Measurements from ENCODE around the gene C1orf87.

Gene C1orf87

DNA sequence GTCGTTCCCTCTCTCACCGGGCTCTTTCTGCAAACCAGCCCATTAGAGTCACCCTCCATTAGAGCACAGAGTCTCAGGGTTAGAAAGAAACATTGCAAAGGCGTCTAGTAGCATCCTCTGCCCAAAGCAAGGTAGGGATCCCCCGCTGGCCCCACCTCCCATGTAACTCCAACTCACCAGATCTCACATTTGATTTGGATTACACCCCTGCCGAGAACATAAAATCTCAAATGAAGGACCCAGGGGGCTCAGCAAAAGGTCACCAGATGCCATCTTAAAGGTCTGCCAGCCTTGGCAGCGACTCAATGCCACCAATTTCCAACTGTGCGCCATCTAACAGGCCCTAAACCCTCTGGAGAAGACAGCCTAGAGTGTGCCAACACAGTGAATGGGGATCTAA is 14.1 kb downstream of the C1orf87 start:
- DNase-seq (ENCODE audit: low read depth): no peak

DNA sequence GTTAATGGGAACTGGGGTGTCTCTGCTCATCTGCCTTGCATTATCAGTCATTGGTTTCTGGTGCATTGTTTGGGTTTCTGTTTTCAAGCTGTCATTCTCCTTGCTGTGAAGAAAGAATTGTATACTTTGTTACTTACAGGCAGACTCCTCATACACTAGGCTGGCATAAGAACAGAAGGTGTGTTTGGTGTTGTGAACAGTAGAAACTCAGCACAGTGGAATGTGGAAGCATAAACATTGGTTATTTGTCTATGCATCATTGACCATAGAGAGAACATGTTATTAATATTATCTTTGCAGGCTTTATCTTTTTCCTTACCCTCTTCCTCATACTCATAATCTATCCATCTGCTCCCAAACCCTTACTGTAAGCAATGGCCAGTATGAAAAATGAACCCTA is 18.2 kb downstream of the C1orf87 start:
- DNase-seq (ENCODE audit: low read depth): no peak

DNA sequence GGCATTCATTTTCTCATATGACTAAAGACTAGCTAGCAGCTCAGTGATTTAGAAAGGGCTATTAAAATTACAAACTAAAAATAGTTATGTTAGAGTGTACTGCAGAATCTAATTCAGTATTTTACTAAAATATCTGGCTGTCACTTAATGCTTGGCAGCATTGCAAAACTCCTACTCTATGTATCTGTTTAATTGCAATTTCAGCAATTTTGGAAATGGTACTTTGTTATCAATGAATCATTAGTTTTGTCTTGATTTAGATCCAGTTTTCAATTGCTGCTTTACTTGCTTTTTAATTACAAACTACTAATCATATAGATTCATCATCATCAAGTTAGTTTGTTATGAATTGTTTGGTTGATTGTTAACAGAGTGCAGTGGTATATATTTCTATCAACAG is 19.2 kb downstream of the C1orf87 start:
- DNase-seq (ENCODE audit: low read depth): no peak

DNA sequence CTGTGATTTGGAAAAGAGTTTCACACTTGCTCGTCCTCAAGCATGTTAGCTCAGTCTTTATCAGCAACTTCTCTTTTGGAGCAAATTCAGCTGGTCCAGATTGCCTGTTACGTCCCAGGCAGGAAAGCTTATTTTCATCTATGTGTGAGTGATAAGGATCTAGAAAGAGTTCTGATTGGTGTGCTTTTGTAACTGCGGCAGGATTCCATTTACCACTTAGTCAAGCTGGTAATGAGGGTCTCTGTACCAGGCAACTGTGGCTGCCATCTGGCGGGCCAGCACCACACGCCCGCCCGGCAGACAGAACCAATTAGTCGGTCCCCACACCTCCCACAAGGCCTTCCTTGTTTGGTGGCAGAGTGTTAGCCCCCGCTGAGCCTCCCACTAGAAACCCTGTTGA is 21.0 kb downstream of the C1orf87 start:
- no peak for DNase-seq (ENCODE audit: low read depth)

DNA sequence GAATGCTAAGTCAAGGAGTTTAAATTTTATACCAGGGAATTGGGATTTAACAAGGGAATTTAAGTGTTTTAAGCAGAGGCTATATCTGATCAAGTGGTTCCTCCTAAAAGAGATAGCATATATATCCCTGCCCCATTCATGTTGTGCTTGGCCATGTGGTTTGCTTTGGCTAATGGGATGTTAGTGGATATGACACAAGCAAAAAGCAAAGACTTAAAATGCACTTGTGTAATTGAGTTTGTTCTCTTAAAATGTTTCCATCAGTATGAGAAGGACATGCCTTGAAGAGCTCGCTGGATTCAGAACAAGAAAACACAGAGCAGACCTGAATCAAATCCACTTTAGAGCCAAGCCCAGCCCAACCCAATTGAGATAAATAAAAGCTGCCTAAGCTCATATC is 22.4 kb downstream of the C1orf87 start:
- DNase-seq (ENCODE audit: low read depth): no peak

DNA sequence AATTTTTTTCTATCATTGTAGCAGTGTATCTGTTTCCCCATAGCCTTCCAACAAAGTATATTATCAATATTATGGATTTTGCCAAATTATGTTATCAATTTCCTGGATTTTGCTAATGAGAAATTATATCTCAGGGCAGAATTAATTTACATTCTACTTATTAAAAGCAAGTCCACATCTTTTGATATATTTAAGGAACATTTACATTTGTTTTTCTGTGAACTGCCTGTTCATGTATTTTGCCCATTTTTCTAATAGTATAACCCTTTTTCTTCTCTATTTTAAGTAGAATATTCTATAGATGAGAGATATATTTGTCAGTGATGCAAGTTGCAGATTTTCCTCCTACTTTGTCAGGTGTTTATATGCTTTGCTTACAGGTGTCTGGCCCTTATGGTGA is 24.4 kb downstream of the C1orf87 start:
- DNase-seq (ENCODE audit: low read depth): no peak

DNA sequence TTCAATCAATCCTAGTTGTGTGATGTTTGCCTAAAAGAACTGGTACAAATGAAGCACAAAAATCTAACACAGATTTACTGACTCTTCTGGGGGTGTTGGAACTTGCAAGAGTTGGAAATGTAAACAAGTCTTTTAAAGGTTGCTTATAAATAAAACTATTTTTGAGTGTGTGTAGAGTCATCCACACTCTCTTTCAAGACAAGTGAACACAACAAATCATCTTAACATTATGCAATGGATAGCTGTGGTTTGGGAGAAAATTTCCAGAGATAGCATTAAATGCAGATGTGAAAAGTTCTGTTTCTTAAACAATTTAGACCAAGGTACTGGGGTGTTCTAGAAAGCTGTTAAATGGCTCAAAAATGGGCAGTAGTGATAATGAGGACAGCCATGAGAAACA is 28.7 kb downstream of the C1orf87 start:
- no peak for DNase-seq (ENCODE audit: low read depth)

DNA sequence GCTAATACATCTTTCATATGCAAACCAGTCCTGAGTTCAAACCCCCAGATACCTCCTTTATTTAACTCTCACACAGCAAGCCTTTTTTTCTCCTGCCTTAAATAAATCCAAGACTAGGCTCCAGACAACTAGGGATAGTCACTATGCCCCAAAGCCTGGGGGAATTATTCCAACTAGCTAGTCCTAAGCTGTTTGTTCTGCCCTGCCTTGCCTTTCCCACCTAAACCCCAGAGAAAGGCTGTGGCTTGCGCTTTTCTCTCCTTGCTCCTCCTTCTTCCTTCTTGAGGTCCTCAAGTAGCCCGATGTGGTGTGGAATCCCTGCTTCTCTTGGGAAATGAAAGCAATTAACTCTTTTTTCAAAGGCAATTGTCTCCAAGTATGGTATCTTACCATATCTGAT is 31.8 kb downstream of the C1orf87 start:
- no peak for DNase-seq (ENCODE audit: low read depth)

DNA sequence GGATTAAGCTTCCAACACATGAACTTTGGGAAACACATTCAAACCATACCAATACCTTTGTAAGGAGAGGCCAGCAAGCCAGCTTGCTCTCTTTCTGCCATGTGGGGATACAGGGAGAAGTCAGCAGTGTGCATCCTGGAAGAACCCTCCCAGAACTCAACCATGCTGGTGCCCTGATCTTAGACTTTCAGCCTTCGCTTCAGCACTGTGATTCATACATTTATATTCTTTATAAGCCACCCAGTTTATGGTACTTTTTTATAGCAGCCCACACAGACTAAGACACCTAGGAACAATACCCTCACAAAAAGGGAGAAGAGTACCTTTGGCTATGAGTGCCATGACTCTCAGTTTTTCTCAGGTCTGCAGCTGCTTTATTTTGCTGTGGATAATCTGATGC is 35.9 kb downstream of the C1orf87 start:
- no peak for DNase-seq (ENCODE audit: low read depth)

DNA sequence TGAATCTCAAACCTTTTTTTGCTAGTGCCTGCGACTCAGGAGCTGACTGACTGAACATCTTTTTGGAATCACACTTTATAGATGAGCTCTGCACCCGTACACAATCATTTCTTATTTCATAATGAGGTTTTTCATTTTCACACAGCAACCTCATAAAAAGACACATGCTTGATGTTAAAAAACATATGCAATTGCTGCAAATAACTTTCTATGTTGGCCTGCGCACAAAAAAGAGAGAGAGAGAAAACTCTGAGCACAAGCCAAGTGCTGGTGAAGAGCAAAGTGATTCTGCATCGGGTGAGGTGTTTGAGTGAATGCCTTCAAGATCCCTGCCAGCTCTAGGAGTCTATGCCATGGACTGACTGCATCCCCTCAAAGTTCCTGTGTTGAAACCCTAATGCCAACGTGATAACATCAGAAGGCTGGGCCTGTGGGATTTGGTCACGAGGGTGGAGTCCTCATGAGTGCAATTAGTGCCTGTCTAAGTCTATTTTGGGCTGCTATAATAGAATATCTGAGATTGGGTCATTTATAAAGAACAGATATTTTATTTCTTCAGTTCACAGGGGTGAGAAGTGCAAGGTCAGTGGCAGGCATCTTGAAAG is 36.6 kb downstream of the C1orf87 start:
- DNase-seq (ENCODE audit: low read depth): no peak

DNA sequence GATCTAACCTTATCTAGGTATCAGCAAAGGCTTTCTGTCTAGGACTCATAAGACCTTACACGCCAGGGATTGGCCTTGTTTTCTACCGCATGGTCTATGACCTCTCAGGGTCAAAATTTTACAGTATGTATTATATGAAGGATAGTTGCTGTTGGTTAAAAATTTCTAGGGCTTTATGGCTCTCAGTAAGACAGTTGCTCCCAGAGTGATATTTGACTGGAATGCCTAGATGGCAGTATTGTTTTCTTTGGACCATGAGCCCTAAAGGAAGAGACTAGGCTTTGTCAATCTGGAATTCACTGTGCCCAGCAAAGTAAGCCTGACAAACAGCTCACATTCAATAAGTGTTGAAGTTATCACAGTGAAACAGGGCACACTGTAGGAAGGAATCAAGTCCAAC is 37.6 kb downstream of the C1orf87 start:
- no peak for DNase-seq (ENCODE audit: low read depth)

DNA sequence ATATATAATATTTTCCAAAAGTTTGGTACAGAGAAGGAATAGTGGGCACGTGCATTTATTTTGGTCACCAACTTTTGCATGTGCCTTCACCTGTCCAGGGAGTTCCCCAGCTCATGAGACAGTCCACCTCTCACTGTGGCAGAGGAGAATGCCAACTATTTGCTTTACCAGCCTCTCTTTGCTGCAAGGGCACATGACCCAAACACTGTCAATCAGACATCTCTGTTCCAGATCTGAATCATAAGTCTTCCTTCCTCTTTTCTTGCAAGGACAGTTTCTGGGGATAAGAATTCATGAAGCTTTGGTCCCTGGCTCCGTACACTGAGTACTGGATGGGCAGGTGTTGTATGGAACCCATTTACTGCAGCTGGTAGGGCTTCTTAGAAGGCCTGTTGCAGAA is 38.6 kb downstream of the C1orf87 start:
- DNase-seq (ENCODE audit: low read depth): no peak

DNA sequence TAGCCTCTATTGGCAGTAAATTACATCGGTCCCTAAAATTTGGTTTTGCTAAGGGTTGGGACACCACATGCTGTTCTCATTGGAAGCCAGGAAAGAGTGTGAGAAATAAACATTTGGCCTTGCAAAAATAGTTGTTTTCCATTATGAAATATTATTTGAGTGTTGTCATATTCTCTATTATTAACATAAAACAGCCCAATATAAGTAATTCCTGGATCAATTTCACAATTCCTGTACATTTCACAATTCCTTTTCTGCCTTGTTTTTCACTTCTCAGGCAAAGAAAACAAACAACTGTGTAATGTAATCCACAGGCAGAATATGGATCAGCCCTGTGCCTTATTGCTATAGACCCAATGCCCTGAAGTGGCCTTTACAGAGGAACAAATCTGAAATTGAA is 40.5 kb downstream of the C1orf87 start:
- DNase-seq (ENCODE audit: low read depth): no peak

DNA sequence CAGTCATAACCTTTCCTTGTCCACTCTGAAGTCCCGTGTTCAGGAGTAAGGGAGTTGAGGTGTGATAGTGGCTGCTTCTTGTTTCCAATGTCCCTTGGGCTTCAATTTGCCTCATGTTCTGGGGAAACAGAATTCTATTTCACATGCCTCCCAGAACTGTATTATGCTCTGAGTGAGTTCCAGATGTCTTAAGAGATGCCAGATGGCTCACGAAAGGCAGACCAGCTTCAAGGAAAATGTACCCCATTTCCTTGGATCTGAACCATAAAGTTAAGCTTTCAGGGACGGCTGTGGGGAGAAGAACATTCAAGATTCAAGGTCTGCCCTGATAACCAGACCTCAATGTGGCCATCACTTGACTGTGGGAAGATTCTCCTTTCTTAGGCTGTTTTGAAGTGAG is 42.4 kb downstream of the C1orf87 start:
- DNase-seq (ENCODE audit: low read depth): no peak

DNA sequence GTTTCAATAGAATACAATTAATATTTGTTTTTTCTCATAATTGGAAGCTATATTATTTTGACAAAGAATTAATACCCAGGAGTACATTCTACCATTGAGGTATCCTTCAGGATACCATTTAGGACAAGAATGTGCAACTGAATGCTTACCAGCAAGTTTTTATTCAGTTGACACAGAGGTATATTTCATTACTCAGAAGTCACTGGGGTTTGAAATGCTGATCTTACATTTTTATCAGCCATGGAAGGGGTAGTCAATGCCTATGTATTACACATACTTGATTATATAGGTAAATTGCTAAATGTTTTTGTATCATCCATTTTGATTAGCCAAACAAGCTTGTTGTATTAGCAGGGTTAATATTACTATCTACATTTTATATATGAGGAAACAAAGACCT is 48.0 kb downstream of the C1orf87 start:
- no peak for DNase-seq (ENCODE audit: low read depth)

DNA sequence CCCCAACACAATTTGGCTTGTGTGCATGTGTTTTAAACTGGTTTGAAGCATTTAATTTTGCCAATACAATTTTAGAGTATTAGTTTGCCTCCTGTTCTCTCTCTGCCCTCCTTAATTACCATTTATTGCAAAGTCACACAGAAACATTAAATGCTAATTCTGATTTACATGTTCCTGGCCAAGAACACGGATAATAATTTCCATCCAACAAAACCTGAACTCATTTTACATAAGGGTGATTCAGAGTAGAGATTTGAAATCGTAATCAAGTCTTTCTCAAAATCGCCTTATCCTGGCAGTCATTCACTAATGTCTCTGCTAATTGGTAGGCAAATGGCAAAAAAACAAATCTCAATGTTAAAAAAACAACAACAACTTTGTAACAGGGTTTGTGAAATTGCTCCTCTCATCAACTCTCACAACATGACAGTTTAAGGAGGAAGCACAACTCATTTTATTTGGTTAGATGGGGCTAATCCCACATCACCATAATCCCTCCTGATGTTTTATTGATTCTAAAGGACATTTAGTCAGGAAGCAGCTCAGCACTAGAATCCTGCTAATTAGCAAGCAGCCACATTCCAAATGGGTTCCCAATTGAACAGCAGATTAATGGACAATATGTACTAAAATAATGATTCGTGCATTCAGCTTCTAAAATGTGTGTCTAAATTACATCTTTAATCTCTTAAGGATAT is 55.9 kb downstream of the C1orf87 start:
- no peak for DNase-seq (ENCODE audit: low read depth)

DNA sequence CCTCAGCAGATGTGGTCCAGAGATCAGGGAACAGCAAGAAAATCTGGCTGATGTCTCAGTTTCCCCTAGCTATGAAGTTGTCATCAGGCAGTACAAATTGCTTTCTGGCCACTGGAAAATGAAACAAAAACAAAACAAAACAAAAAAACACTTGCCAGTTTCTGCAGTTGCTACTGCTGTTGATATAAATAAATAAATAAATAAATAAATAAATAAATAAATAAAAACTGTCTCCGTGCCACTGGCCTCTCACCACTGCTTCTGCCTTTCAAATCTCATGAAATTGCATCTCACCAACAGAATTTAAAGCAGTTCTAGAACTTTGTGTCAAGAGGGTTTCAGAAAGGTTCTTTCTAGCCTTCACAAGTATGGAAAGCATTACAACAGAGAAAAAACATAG is 62.9 kb downstream of the C1orf87 start:
- DNase-seq (ENCODE audit: low read depth): no peak

DNA sequence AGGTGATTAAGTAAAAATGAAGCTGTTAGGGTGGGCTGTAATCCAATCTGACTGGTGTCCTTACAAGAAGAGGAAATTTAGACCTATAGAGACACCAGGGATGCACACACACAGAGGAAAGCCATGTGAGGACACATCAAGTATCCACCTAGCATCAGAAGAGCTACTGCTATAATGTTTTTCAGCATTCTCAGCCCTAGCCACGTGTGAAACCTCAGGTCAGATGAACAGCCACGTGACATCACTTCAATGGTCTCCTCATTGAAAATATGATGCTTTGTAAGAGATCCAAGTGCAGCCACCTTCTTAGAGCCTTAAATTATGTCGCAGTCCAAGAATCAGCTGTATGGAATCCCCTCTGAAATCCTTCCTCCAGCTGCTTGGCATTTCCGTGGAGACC is 65.1 kb downstream of the C1orf87 start:
- DNase-seq (ENCODE audit: low read depth): no peak

DNA sequence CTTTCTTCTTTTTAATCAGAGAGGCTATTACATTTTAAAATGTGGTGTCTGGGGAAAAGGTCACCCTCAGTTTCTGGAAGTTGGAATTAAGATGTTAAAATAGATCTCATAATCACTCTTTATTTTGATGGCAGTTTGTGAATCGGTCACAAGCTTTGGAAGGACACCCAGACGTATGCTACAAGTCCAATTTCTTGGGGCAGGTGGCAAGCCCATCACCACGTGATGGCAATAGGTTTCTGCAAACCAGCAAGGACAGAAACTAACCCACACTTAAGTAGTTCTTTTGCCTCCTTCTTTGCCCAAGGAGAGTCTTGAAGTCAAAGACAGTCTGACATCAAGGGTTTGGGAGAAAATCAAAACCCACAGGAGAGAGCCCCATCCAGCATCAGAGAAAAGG is 72.9 kb downstream of the C1orf87 start:
- DNase-seq (ENCODE audit: low read depth): no peak

DNA sequence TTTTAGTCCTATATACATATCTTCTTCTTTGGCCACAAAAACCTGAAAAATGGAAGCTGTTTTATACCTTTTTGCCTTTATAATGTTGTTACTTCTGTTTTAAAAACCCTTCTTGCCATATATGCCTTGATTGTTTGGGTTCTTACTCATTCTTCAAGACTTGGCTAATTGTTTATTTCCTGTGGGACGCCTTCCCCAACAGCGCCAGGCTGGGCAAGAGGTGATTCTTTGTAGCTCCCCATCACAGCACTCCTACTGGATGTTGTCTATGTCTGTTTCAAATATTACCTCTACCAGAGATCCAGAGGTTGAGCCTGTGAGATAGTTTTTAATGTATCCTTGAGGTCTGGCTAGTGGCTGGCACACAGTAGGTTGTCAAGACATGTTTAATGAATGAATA is 73.8 kb downstream of the C1orf87 start:
- no peak for DNase-seq (ENCODE audit: low read depth)

DNA sequence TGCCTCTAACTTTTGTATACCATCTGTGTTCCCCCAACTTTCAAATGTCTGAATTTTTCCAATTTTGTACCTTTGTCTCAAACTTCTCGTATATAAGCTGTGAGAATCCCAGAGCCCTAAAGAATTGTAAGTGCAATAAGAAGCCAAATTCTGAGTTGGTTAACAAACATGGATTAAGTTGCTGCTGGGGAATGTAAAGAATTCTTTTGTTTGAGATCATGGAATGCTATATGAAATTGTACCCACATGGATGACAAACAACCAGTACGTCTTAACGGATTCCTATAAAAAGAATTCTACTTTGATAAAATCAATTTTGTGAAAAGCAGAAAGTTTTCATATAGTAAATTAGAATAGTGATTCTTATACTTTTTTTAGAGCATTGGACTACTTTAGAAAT is 74.6 kb downstream of the C1orf87 start:
- no peak for DNase-seq (ENCODE audit: low read depth)

DNA sequence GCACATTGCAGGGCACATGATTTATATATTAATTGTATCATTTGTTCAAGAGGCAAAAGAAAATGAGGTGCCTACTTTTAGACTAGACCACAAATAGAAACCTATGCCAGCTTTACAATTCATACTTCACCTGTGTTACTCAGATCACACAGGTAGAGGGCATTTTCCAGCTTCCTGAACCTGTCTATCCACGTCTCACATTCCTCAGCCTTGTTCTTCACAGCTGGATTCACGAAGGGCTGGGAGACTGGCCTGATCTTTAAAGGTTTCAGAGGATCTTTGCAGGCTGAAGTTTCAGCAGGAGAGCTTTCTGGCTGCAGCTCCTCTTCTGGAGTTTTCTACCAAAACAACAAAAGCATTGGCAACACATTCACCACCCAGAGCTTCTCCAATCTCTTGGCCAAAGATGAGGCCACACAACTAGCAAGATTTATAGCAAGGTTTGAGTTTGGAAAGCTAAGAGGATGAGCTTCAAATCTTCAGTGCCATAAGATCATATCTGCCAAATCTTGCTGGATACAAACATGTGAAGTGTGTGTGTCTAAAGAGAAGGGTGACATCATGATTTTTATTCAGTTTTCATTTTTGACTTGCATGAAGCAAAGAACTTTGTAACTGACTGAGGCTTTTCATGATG is 76.0 kb downstream of the C1orf87 start:
- DNase-seq (ENCODE audit: low read depth): no peak

DNA sequence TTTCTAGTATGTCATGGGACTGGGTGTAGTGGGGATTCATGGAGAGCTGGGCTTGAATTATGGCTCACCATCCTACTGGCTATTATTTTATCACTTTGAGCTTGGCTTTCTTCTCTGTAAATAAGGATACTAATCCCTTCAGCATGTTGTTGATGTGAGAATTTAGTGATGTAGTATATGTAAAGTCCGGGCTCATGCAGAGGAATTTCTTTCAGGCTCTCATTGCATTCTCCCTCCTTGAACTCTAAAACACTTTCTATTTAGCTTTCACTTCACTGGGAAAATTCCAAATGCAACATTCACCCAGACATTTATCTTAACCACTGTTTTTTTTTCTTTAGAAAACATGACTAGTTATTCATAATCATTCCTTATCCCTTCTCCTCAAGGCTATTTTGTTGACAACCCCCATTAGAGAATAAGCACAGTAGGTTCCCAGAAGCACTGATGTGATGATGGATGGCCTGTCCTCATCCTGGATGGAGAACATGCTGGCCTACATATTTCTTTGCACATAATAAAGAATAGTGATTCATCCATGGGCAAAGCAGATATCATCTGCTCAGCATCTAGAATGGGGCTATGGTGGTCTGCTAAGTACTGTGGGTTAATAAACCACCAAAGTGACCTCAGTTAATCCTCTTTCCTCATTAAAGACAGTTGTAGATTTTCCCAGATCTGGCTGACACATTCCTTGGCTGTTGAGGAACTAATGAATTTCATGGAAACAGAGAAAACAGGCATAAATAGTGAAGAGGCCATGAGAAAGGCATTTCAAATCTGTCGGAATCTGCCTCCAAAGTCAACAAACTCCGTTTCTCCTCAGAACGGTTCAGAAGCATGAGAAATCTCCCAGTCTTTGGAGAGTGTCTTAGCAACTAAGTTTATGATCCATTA is 79.0 kb downstream of the C1orf87 start:
- DNase-seq (ENCODE audit: low read depth): no peak
